ENCODE measurements around the gene CORO2B. TPM values are rescaled to one million over a fixed set of nuclear protein-coding genes. Genes with fewer than 3 reads are reported as not detected.

The CORO2B gene
- total and polyA plus RNA-seq, 2 experiments from 2014 or later, result 1.6 to 4.6 TPM

GRCh38 chr15:68583321-68583720 is 4.5 kb downstream of the CORO2B start:
- Mint-ChIP-seq H3K36me3 (ENCODE audit: low read depth) (no peaks in the 10 kb centered on the region), H3K4me1 (peaks cover 49% of the 10 kb centered on the region), H3K27me3 (ENCODE audit: insufficient read depth, low read depth, poor library complexity) (peaks cover 20% of the 10 kb centered on the region), H3K9me3 (no peaks in the 10 kb centered on the region), H3K4me3 (no peak overlapping the region), H3K27ac (no peak overlapping the region)
- 0 out of 2 replicates have a peak, but pooled peaks cover 2% of the 10 kb centered on the region for H3F3A ChIP-seq (replicated peaks; ENCODE audit: low read depth)
- H3K36me3 ChIP-seq (ENCODE audit: insufficient read depth), result no peaks in the 10 kb centered on the region
- H3K9me2 ChIP-seq (ENCODE audit: insufficient read depth), result no peaks in the 10 kb centered on the region
- no peaks in the 10 kb centered on the region for H4K20me1 ChIP-seq (replicated peaks; ENCODE audit: insufficient read depth)
- TF ChIP-seq ZNF114 (CRISPR knock-in tag; IDR thresholded peaks at IDR 0.05) (no peak), STAT1 (IDR thresholded peaks at IDR 0.05; ENCODE audit: unreplicated experiment) (no peak), NANOG (IDR thresholded peaks at IDR 0.05; ENCODE audit: borderline replicate concordance) (no peak), CREB1 (CRISPR knock-in tag; IDR thresholded peaks at IDR 0.05; ENCODE audit: low read depth) (no peak), ZNF331 (CRISPR knock-in tag; IDR thresholded peaks at IDR 0.05; ENCODE audit: low read depth) (no peak), EZH2 (IDR thresholded peaks at IDR 0.05; ENCODE audit: low read depth, unreplicated experiment) (no peak), REST (IDR thresholded peaks at IDR 0.05; ENCODE audit: unreplicated experiment) (no peak), POLR2AphosphoS5 (IDR thresholded peaks at IDR 0.05; ENCODE audit: low read depth) (no peak), EZH2phosphoT487 (IDR thresholded peaks at IDR 0.05; ENCODE audit: unreplicated experiment) (no peak), JUNB (IDR thresholded peaks at IDR 0.05; ENCODE audit: unreplicated experiment) (no peak), CTCF (conservative IDR thresholded peaks at IDR 0.05; ENCODE audit: low read depth in 2 of 2) (no peak), ZNF462 (CRISPR knock-in tag; IDR thresholded peaks at IDR 0.05) (no peak)
- H3K27ac ChIP-seq (ENCODE audit: low read depth), result no peak overlapping the region
- no peaks in the 10 kb centered on the region for H3K79me2 ChIP-seq (replicated peaks; ENCODE audit: insufficient read depth)
- peaks cover 24% of the 10 kb centered on the region for H3K27me3 ChIP-seq (ENCODE audit: insufficient read depth)
- ATAC-seq (no peak), DNase-seq (ENCODE audit: low spot score) (no peak)
- H2AFZ ChIP-seq, result no peak overlapping the region
- H3K4me2 ChIP-seq, result no peak overlapping the region
- peaks cover 13% of the 10 kb centered on the region; the same call in 1 of the 2 replicates for H3K4me1 ChIP-seq (ENCODE audit: insufficient read depth)
- no peak overlapping the region for H3K4me3 ChIP-seq

Data from GM23338 (cell line).